HepG2 (cell line): ENCODE data around the gene SLC39A1. TPM values are rescaled to one million over a fixed set of nuclear protein-coding genes. Genes with fewer than 3 reads are reported as not detected.

Experiments used
- E2F5 ChIP-seq: sonication (generic); formaldehyde crosslinking; conservative IDR thresholded peaks from 2 replicates; pipeline ENCODE4 v1.4.0; 2020; ENCODE audit warnings: missing genetic modification reagents
- EEA1 ChIP-seq: sonication (generic); formaldehyde crosslinking; IDR thresholded peaks from 2 replicates; pipeline ENCODE4 v1.5.1; 2020; ENCODE audit warnings: mild to moderate bottlenecking, missing genetic modification reagents, borderline replicate concordance
- FOXO1 ChIP-seq: sonication (generic); formaldehyde crosslinking; IDR thresholded peaks from 2 replicates; pipeline ENCODE4 v1.4.0; 2020; ENCODE audit warnings: missing genetic modification reagents
- GABPA ChIP-seq, 2 experiments: IDR thresholded peaks; 2 replicates each; pipeline ENCODE4 v1.6.1; 2011 to 2016; ENCODE audit warnings: low read depth in 2 of 2, low read length in 1 of 2, missing biosample characterization in 1 of 2, missing genetic modification characterization in 1 of 2
- IRF9 ChIP-seq: sonication (generic); formaldehyde crosslinking; IDR thresholded peaks from 2 replicates; pipeline ENCODE4 v1.8.0; 2022; ENCODE audit warnings: missing genetic modification reagents, mild to moderate bottlenecking, borderline replicate concordance
- JDP2 ChIP-seq: sonication (generic); formaldehyde crosslinking; IDR thresholded peaks from 2 replicates; pipeline ENCODE4 v1.8.1; 2022; ENCODE audit warnings: missing genetic modification reagents, borderline replicate concordance
- KDM5B ChIP-seq: sonication (generic); formaldehyde crosslinking; IDR thresholded peaks from 2 replicates; pipeline ENCODE4 v1.4.0; 2020; ENCODE audit warnings: missing genetic modification reagents, mild to moderate bottlenecking, borderline replicate concordance
- KLF9 ChIP-seq: IDR thresholded peaks from 2 replicates; pipeline ENCODE4 v1.6.1; 2016; ENCODE audit warnings: low read depth
- MXI1 ChIP-seq: IDR thresholded peaks from 3 replicates; pipeline ENCODE4 v1.6.1; 2012; ENCODE audit warnings: low read depth, low read length, inconsistent platforms, borderline replicate concordance
- PAX8 ChIP-seq: sonication (generic); formaldehyde crosslinking; IDR thresholded peaks from 2 replicates; pipeline ENCODE4 v1.8.0; 2022; ENCODE audit warnings: mild to moderate bottlenecking, missing genetic modification reagents, borderline replicate concordance
- POGZ ChIP-seq: sonication (generic); formaldehyde crosslinking; IDR thresholded peaks from 2 replicates; pipeline ENCODE4 v1.4.0; 2020; ENCODE audit warnings: mild to moderate bottlenecking, missing genetic modification reagents
- USF2 ChIP-seq, 2 experiments: sonication (generic) in 1 of 2; formaldehyde crosslinking in 1 of 2; IDR thresholded peaks; 2 replicates each; pipeline versions ENCODE4 v1.5.1 to v1.6.1; 2011 to 2020; ENCODE audit warnings: borderline replicate concordance in 1 of 2, low read depth in 1 of 2, low read length in 1 of 2, mild to moderate bottlenecking in 1 of 2, missing genetic modification reagents in 1 of 2, moderate library complexity in 1 of 2
- ZBTB8A ChIP-seq: sonication (generic); formaldehyde crosslinking; IDR thresholded peaks from 2 replicates; pipeline ENCODE4 v1.4.0; 2020; ENCODE audit warnings: mild to moderate bottlenecking, low read depth, missing genetic modification reagents, borderline replicate concordance
- ZNF17 ChIP-seq: sonication (generic); formaldehyde crosslinking; IDR thresholded peaks from 2 replicates; pipeline ENCODE4 v1.5.0; 2020; ENCODE audit warnings: mild to moderate bottlenecking, missing genetic modification reagents
- ZNF260 ChIP-seq: sonication (generic); formaldehyde crosslinking; IDR thresholded peaks from 2 replicates; pipeline ENCODE4 v1.4.0; 2020; ENCODE audit warnings: missing genetic modification reagents, low read depth, mild to moderate bottlenecking, borderline replicate concordance
- ZNF275 ChIP-seq: sonication (generic); formaldehyde crosslinking; IDR thresholded peaks from 2 replicates; pipeline ENCODE4 v1.8.0; 2022; ENCODE audit warnings: missing genetic modification reagents, mild to moderate bottlenecking, inconsistent platforms, borderline replicate concordance
- ZNF605 ChIP-seq: sonication (generic); formaldehyde crosslinking; IDR thresholded peaks from 2 replicates; pipeline ENCODE4 v1.8.0; 2022; ENCODE audit warnings: mild to moderate bottlenecking, missing genetic modification reagents
- ZNF670 ChIP-seq: sonication (generic); formaldehyde crosslinking; IDR thresholded peaks from 2 replicates; pipeline ENCODE4 v1.8.0; 2022; ENCODE audit warnings: mild to moderate bottlenecking, missing genetic modification reagents, borderline replicate concordance
- ZNF747 ChIP-seq: sonication (generic); formaldehyde crosslinking; IDR thresholded peaks from 2 replicates; pipeline ENCODE4 v1.8.1; 2023; ENCODE audit warnings: missing genetic modification reagents, mild to moderate bottlenecking, borderline replicate concordance
- polyA plus RNA-seq, 8 experiments: library from polyadenylated mRNA; depleted of rRNA in 3 of 8; stranded (reverse) in 7 of 8; unstranded in 1 of 8; fragments of >200 nt; fragmentation: Illumina TruSeq in 4 of 8; extraction: Trizol in 4 of 8; gene quantifications; 2 replicates each; pipeline versions ENCODE4 v1.2.1 to v1.2.3, GENCODE V29; 2011 to 2016; ENCODE audit warnings: low read depth in 4 of 8, missing spikeins in 1 of 8, mixed read lengths in 1 of 8; ENCODE audit not compliant: insufficient read depth in 1 of 8
- total RNA-seq, 5 experiments: library from RNA; depleted of rRNA; stranded (reverse); fragments of >200 nt; fragmentation: Illumina TruSeq; extraction: Trizol; gene quantifications; 2 replicates each; pipeline ENCODE4 v1.2.3, GENCODE V29; 2016; ENCODE audit warnings: low read depth in 1 of 5

Gene SLC39A1
- total and polyA plus RNA-seq, 2 of the 13 experiments (the other 11 are each of a cell fraction or from before 2014, with no cell fraction given) = 71.2 to 78.4 TPM

DNA sequence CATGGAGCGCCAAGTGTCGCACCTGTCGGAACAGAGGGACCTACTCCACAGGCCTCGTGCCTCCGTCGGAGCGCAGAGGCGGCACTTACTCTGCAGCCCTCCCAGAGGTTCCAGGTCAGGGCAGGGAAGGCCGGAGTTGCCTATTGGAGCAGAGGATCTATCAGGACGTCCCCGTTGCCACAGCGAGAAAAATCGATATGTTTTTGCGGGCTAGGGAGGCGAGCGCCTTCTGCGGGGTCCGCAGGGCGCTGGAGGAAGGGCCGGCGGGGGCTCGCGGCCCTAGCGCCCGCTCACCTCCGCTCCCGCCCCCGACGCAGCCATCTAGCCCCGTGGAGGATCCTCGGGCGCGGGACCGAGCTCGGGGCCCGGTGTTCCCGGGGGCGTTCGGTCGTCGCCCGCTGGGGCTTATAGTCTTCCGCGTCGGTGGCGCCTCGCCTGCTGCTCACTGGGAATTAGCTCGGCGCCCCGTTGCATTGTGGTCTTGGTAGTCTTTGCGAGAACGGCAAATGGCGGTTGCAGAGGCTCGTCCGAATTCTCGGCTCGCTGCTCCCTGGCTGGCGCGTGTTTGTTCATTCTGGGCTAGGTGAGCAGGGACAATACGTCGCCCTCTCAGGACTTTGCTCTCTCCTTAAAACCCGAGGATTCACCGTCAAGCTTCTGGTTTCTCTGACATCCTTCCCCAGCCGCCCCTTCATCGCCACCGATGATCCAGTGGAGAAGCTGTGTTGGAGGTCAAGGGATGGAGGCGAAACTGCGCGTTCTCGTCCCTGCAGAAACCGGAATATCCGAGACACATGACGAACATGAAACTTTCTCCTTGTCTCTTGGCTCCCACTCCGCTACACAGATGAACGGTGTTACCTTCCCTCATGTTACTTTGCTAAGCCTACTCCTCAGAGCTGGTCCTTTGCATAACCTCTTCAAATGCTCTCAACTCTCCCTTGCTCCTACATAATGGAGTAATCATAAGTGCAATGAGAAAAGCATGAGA lies 14.2 kb upstream of the SLC39A1 start, which contains the start of gene JTB (continued):
- peak; percentile 59; the same call in 1 of the 2 replicates for TF ChIP-seq IRF9 (CRISPR knock-in tag)
- peak; percentile 36 for TF ChIP-seq POGZ (CRISPR knock-in tag)
- peak; percentile 43; the same call in 1 of the 2 replicates for TF ChIP-seq ZNF275 (CRISPR knock-in tag)
- 0 out of 2 replicates have a peak, but pooled peaks have one; percentile 21 for TF ChIP-seq KLF9 (CRISPR knock-in tag)
- TF ChIP-seq FOXO1 (CRISPR knock-in tag) = peak; percentile 48
- no peak for TF ChIP-seq PAX8
- TF ChIP-seq MXI1 = peak; percentile 42; the same call in 1 of the 3 replicates
- no peak; the same call in 1 of the 2 replicates for TF ChIP-seq ZNF260 (CRISPR knock-in tag)
- no peak; the same call in 1 of the 2 replicates for TF ChIP-seq JDP2 (CRISPR knock-in tag)
- TF ChIP-seq GABPA (IDR thresholded peaks at IDR 0.05; ENCODE audit: low read depth, low read length) = no peak
- TF ChIP-seq GABPA (CRISPR knock-in tag; IDR thresholded peaks at IDR 0.05; ENCODE audit: low read depth) = peak; percentile 75
- TF ChIP-seq KDM5B (CRISPR knock-in tag) = peak; percentile 80
- no peak for TF ChIP-seq ZBTB8A
- peak; percentile 25; the same call in 1 of the 2 replicates for TF ChIP-seq ZNF17 (CRISPR knock-in tag)
- TF ChIP-seq ZNF747 = peak; percentile 66
- TF ChIP-seq EEA1 = 0 out of 2 replicates have a peak, but pooled peaks have one; percentile 17
- 0 out of 2 replicates have a peak, but pooled peaks have one; percentile 18 for TF ChIP-seq E2F5 (CRISPR knock-in tag)
- TF ChIP-seq USF2 (IDR thresholded peaks at IDR 0.05; ENCODE audit: low read depth, low read length) = no peak
- TF ChIP-seq USF2 (CRISPR knock-in tag; IDR thresholded peaks at IDR 0.05; ENCODE audit: borderline replicate concordance) = no peak
- peak; percentile 94 for TF ChIP-seq ZNF605
- peak; percentile 54; the same call in 1 of the 2 replicates for TF ChIP-seq ZNF670 (CRISPR knock-in tag)
